SHP77 (cell line): ENCODE measurements around the gene ADD1.

Source experiments
- DNase-seq, 2 experiments: peaks; one replicate each; lab custom pipeline; 2025; lab: John Stamatoyannopoulos, UW

The ADD1 gene

GRCh38 chr4:2822461-2823300, 21.0 kb upstream of the ADD1 start:
- DNase-seq, result no peak

GRCh38 chr4:2823301-2823670, 20.4 kb upstream of the ADD1 start:
- DNase-seq, result no peak

GRCh38 chr4:2823671-2824328, 19.8 kb upstream of the ADD1 start:
- DNase-seq, result no peak

- no peak for DNase-seq
Measured at GRCh38 chr4:2824329-2824835, 19.3 kb upstream of the ADD1 start.

- DNase-seq, result no peak
Measured at GRCh38 chr4:2824836-2825381, 18.7 kb upstream of the ADD1 start.

- no peak for DNase-seq
Measured at GRCh38 chr4:2825740-2826139, 17.9 kb upstream of the ADD1 start.

GRCh38 chr4:2827071-2827873, 16.4 kb upstream of the ADD1 start:
- no peak for DNase-seq

GRCh38 chr4:2827874-2828751, 15.5 kb upstream of the ADD1 start:
- no peak for DNase-seq

GRCh38 chr4:2828758-2829181, 14.9 kb upstream of the ADD1 start:
- no peak for DNase-seq

GRCh38 chr4:2829321-2829932, 14.2 kb upstream of the ADD1 start:
- DNase-seq, result no peak

- no peak for DNase-seq
Measured at GRCh38 chr4:2829933-2830451, 13.7 kb upstream of the ADD1 start.

GRCh38 chr4:2830632-2831610, 12.7 kb upstream of the ADD1 start:
- no peak for DNase-seq

GRCh38 chr4:2831611-2832308, 11.9 kb upstream of the ADD1 start:
- no peak for DNase-seq

GRCh38 chr4:2832309-2832980, 11.2 kb upstream of the ADD1 start:
- no peak for DNase-seq

GRCh38 chr4:2832981-2833670, 10.5 kb upstream of the ADD1 start:
- DNase-seq, result no peak

- no peak for DNase-seq
Measured at GRCh38 chr4:2833671-2834000, 10.0 kb upstream of the ADD1 start.
